Keratinocyte (primary cell): ENCODE measurements around the gene CSNK2A1. TPM values are rescaled to one million over a fixed set of nuclear protein-coding genes. Genes with fewer than 3 reads are reported as not detected.

Source experiments
- DNase-seq: peaks from one replicate; pipeline ENCODE4 v3.0.0-alpha.2; 2011; ENCODE audit warnings: low read depth, missing footprints, low spot score
- FAIRE-seq: peaks from 2 replicates; lab custom pipeline; 2011; peaks lifted over from hg19 to GRCh38; lab: Jason Lieb, UNC
- H2AFZ ChIP-seq: 2 replicates; pipeline ENCODE4 v1.6.0; 2012; ENCODE audit warnings: low read length, control low read depth, inconsistent platforms; ENCODE audit not compliant: control insufficient read depth
- H3K27ac ChIP-seq: 2 replicates; pipeline ENCODE4 v1.5.1; 2011; ENCODE audit warnings: low read length; ENCODE audit not compliant: control insufficient read depth, insufficient read depth
- H3K27me3 ChIP-seq: 3 replicates; pipeline ENCODE4 v1.6.0; 2011; ENCODE audit warnings: low read length; ENCODE audit not compliant: control insufficient read depth, insufficient read depth; ENCODE audit errors: extremely low read depth
- H3K36me3 ChIP-seq, 2 experiments: 2 replicates in 1 of 2; 3 replicates in 1 of 2; pipeline ENCODE4 v1.5.1; 2011; ENCODE audit warnings: low read length in 2 of 2, mild to moderate bottlenecking in 1 of 2; ENCODE audit not compliant: control insufficient read depth in 2 of 2, insufficient read depth in 2 of 2; ENCODE audit errors: extremely low read depth in 1 of 2
- H3K4me1 ChIP-seq: 3 replicates; pipeline ENCODE4 v1.5.1; 2011; ENCODE audit warnings: low read length; ENCODE audit not compliant: control insufficient read depth, insufficient read depth; ENCODE audit errors: extremely low read depth
- H3K4me2 ChIP-seq: 3 replicates; pipeline ENCODE4 v1.6.0; 2011; ENCODE audit warnings: low read depth, low read length; ENCODE audit not compliant: control insufficient read depth, insufficient read depth; ENCODE audit errors: extremely low read depth
- H3K4me3 ChIP-seq, 3 experiments: fragments of 200-600 bp in 1 of 3; sonication (generic) in 1 of 3; 2 replicates in 2 of 3; 3 replicates in 1 of 3; pipeline ENCODE4 v1.5.1; 2011 to 2016; ENCODE audit warnings: low read length in 3 of 3, mild to moderate bottlenecking in 3 of 3, control low read depth in 2 of 3, inconsistent platforms in 1 of 3, low read depth in 1 of 3, mixed read lengths in 1 of 3, mixed run types in 1 of 3, moderate library complexity in 1 of 3; ENCODE audit not compliant: control insufficient read depth in 2 of 3, insufficient read depth in 2 of 3; ENCODE audit errors: extremely low read depth in 1 of 3
- H3K79me2 ChIP-seq: 2 replicates; pipeline ENCODE4 v1.6.0; 2012; ENCODE audit warnings: low read length; ENCODE audit not compliant: control insufficient read depth, insufficient read depth
- H3K9ac ChIP-seq: 3 replicates; pipeline ENCODE4 v1.6.0; 2011; ENCODE audit warnings: low read length; ENCODE audit not compliant: control insufficient read depth, insufficient read depth; ENCODE audit errors: extremely low read depth
- H3K9me1 ChIP-seq: 3 replicates; pipeline ENCODE4 v1.6.0; 2011; ENCODE audit warnings: low read length; ENCODE audit not compliant: control insufficient read depth, insufficient read depth; ENCODE audit errors: extremely low read depth
- H3K9me3 ChIP-seq: 2 replicates; pipeline ENCODE4 v1.5.1; 2012; ENCODE audit warnings: low read depth, low read length; ENCODE audit not compliant: control insufficient read depth
- H4K20me1 ChIP-seq: 3 replicates; pipeline ENCODE4 v1.6.0; 2011; ENCODE audit warnings: low read length; ENCODE audit not compliant: control insufficient read depth, insufficient read depth; ENCODE audit errors: extremely low read depth
- CTCF ChIP-seq, 3 experiments: IDR thresholded peaks in 1 of 3; conservative IDR thresholded peaks in 1 of 3; optimal IDR thresholded peaks in 1 of 3; 2 replicates in 2 of 3; 3 replicates in 1 of 3; pipeline versions ENCODE3 to v1.5.1; 2011; ENCODE audit warnings: low read length in 3 of 3, mild to moderate bottlenecking in 3 of 3, moderate library complexity in 2 of 3, control low read depth in 1 of 3, inconsistent platforms in 1 of 3; ENCODE audit not compliant: insufficient read depth in 2 of 3; ENCODE audit errors: extremely low read depth in 1 of 3
- EZH2 ChIP-seq: IDR thresholded peaks from one replicate; pipeline ENCODE4 v1.6.1; 2012; ENCODE audit warnings: inconsistent platforms, mild to moderate bottlenecking, low read length, moderate library complexity
- dilution Hi-C: fragments of 300-500 bp; cut with MboI; formaldehyde crosslinking; loops from one replicate; pipeline ENCODE4 v1.7.0; 2020; ENCODE audit warnings: low sequenced_read_pairs; ENCODE audit not compliant: extremely low pct_ligation_motif_present
- polyA plus RNA-seq, 5 experiments: library from polyadenylated mRNA; depleted of rRNA in 3 of 5; stranded (reverse) in 3 of 5; stranded (forward) in 1 of 5; unstranded in 1 of 5; fragments of >200 nt; gene quantifications; 1 replicate in 1 of 5; 2 replicates in 3 of 5; 3 replicates in 1 of 5; pipeline versions ENCODE4 v1.2.1 to v1.2.3, GENCODE V29; 2011 to 2012; ENCODE audit warnings: missing spikeins in 2 of 5, low read depth in 1 of 5, low replicate concordance in 1 of 5

Gene CSNK2A1
- polyA plus RNA-seq, 1 donor (not counting 4 experiments of a cell fraction or from before 2014, with no cell fraction given): 122 TPM

- FAIRE-seq (no peak), DNase-seq (no peak)
- no peak overlapping the region for H3K4me2 ChIP-seq
- peaks cover 4% of the 10 kb centered on the region for H4K20me1 ChIP-seq
- no peak for TF ChIP-seq EZH2
- TF ChIP-seq CTCF (optimal IDR thresholded peaks at IDR 0.05 in 1 of 3, IDR thresholded peaks at IDR 0.05 in 1 of 3, conservative IDR thresholded peaks at IDR 0.05 in 1 of 3; ENCODE audit: extremely low read depth in 1 of 3, insufficient read depth in 2 of 3, low read length in 3 of 3): no peak
- H3K36me3 ChIP-seq: peaks cover 0 to 11% of the 10 kb centered on the region in 2 experiments
- H3K9me1 ChIP-seq: no peaks in the 10 kb centered on the region
- no peaks in the 10 kb centered on the region for H3K9me3 ChIP-seq
- peak overlapping the region; percentile 37 for H3K27ac ChIP-seq
- H2AFZ ChIP-seq: no peak overlapping the region
- no peak overlapping the region for H3K4me3 ChIP-seq
- peaks cover 91% of the 10 kb centered on the region for H3K79me2 ChIP-seq
- no peaks in the 10 kb centered on the region for H3K27me3 ChIP-seq
- no peak overlapping the region for H3K9ac ChIP-seq
- H3K4me1 ChIP-seq: peaks cover 26% of the 10 kb centered on the region
- dilution Hi-C loops: no loop called here
Observed at GRCh38 chr20:531608-532007, 12.0 kb downstream of the CSNK2A1 start.

GRCh38 chr20:530321-530720, 13.3 kb downstream of the CSNK2A1 start:
- Histone ChIP-seq H3K4me1 (peaks cover 15% of the 10 kb centered on the region), H3K9ac (no peak overlapping the region), H3K36me3 (peaks cover 3 to 11% of the 10 kb centered on the region in 2 experiments), H2AFZ (no peak overlapping the region), H3K27ac (peak overlapping the region; percentile 89), H3K9me1 (no peaks in the 10 kb centered on the region), H4K20me1 (no peaks in the 10 kb centered on the region), H3K4me3 (no peak overlapping the region), H3K9me3 (no peaks in the 10 kb centered on the region), H3K79me2 (peaks cover 86% of the 10 kb centered on the region), H3K27me3 (no peaks in the 10 kb centered on the region), H3K4me2 (no peak overlapping the region)
- TF ChIP-seq CTCF (optimal IDR thresholded peaks at IDR 0.05 in 1 of 3, IDR thresholded peaks at IDR 0.05 in 1 of 3, conservative IDR thresholded peaks at IDR 0.05 in 1 of 3; ENCODE audit: extremely low read depth in 1 of 3, insufficient read depth in 2 of 3, low read length in 3 of 3) (no peak), EZH2 (no peak)
- DNase-seq (no peak), FAIRE-seq (no peak)
- dilution Hi-C loops: no loop called here
